HL-60 (cell line): Measurements from ENCODE around the gene ST6GALNAC1.
A peak's percentile ranks its signal among the peaks of the same experiment; 100 is the strongest.

ENCODE experiments used
- DNase-seq, 2 experiments: peaks; one replicate each; pipeline ENCODE4 v3.0.0-alpha.2; 2010 to 2020; ENCODE audit warnings: low read depth in 1 of 2, low spot score in 1 of 2
- H3K27ac ChIP-seq: fragments of 250-450 bp; sonication (Bioruptor Pico); replicated peaks from 2 replicates; pipeline ENCODE4 v1.5.1; 2020; ENCODE audit warnings: mild to moderate bottlenecking, moderate library complexity
- H3K27me3 ChIP-seq: fragments of 250-450 bp; sonication (Bioruptor Pico); 2 replicates; pipeline ENCODE4 v1.5.1; 2021; ENCODE audit warnings: mild to moderate bottlenecking, moderate library complexity; ENCODE audit not compliant: insufficient read depth, poor library complexity, severe bottlenecking
- H3K4me3 ChIP-seq: replicated peaks from 2 replicates; pipeline ENCODE4 v1.5.1; 2011; ENCODE audit warnings: mild to moderate bottlenecking, control low read depth, low read length; ENCODE audit not compliant: insufficient read depth
- CTCF ChIP-seq: IDR thresholded peaks from one replicate; pipeline ENCODE4 v1.5.1; 2011; ENCODE audit warnings: low read length, control low read depth, inconsistent platforms; ENCODE audit not compliant: insufficient read depth
- GABPA ChIP-seq: IDR thresholded peaks from 2 replicates; pipeline ENCODE4 v1.6.1; 2012; ENCODE audit warnings: low read depth
- POLR2AphosphoS5 ChIP-seq: IDR thresholded peaks from 2 replicates; pipeline ENCODE4 v1.6.1; 2012; ENCODE audit warnings: low read depth
- REST ChIP-seq: IDR thresholded peaks from 2 replicates; pipeline ENCODE4 v1.6.1; 2012; ENCODE audit warnings: low read depth; ENCODE audit not compliant: insufficient replicate concordance
- SPI1 ChIP-seq: IDR thresholded peaks from 2 replicates; pipeline ENCODE4 v1.6.1; 2012; ENCODE audit warnings: low read depth, mild to moderate bottlenecking, borderline replicate concordance

ST6GALNAC1 gene

GRCh38 chr17:76670718-76671122 lies 27.2 kb upstream of the ST6GALNAC1 start:
- no peak for TF ChIP-seq CTCF
- no peak for TF ChIP-seq GABPA
- TF ChIP-seq REST = no peak
- no peak for TF ChIP-seq SPI1
- no peak for TF ChIP-seq POLR2AphosphoS5
- no peak overlapping the region for H3K4me3 ChIP-seq

GRCh38 chr17:76670020-76670717 lies 26.6 kb upstream of the ST6GALNAC1 start:
- no peak for TF ChIP-seq SPI1
- TF ChIP-seq CTCF = no peak
- no peak for TF ChIP-seq REST
- no peak for TF ChIP-seq POLR2AphosphoS5
- TF ChIP-seq GABPA = no peak
- Histone ChIP-seq H3K27me3 (no peaks in the 10 kb centered on the region), H3K4me3 (no peak overlapping the region), H3K27ac (no peak overlapping the region)
- peak in 1 of 2 experiments; percentile 28 for DNase-seq

More at GRCh38 chr17:76670718-76671122, 27.2 kb upstream of the ST6GALNAC1 start:
- no peak overlapping the region for H3K27ac ChIP-seq
- no peak for DNase-seq
- no peaks in the 10 kb centered on the region for H3K27me3 ChIP-seq

- H3K27ac ChIP-seq = no peak overlapping the region
- DNase-seq = no peak
- H3K27me3 ChIP-seq = no peaks in the 10 kb centered on the region
- H3K4me3 ChIP-seq = no peak overlapping the region
- TF ChIP-seq SPI1 = no peak
- TF ChIP-seq POLR2AphosphoS5 = no peak
- no peak for TF ChIP-seq REST
- TF ChIP-seq GABPA = no peak
- no peak for TF ChIP-seq CTCF
Measured at GRCh38 chr17:76667786-76668453, 24.4 kb upstream of the ST6GALNAC1 start.
